ENCODE measurements around the gene CMYA5.

CMYA5 gene

GRCh38 chr5:79829260-79829659 lies 139.6 kb downstream of the CMYA5 start:
- H3K4me3 ChIP-seq (replicated peaks; ENCODE audit: low read depth, low read length) = no peak overlapping the region
- TF ChIP-seq CTCF (IDR thresholded peaks at IDR 0.05; ENCODE audit: low read length, missing control alignments) = peak; percentile 31
- DNase-seq (ENCODE audit: low read depth) = no peak

- no peak for TF ChIP-seq CTCF (IDR thresholded peaks at IDR 0.05; ENCODE audit: low read length, missing control alignments)
- no peak overlapping the region for H3K4me3 ChIP-seq (replicated peaks; ENCODE audit: low read depth, low read length)
- DNase-seq (ENCODE audit: low read depth) = no peak
Observed at GRCh38 chr5:79831381-79832309, 142.0 kb downstream of the CMYA5 start.

GRCh38 chr5:79832911-79833310 lies 143.3 kb downstream of the CMYA5 start:
- H3K4me3 ChIP-seq (replicated peaks; ENCODE audit: low read depth, low read length) = no peak overlapping the region
- TF ChIP-seq CTCF (IDR thresholded peaks at IDR 0.05; ENCODE audit: low read length, missing control alignments) = no peak
- DNase-seq (ENCODE audit: low read depth) = no peak

GRCh38 chr5:79834098-79834753 lies 144.6 kb downstream of the CMYA5 start:
- no peak overlapping the region for H3K4me3 ChIP-seq (replicated peaks; ENCODE audit: low read depth, low read length)
- TF ChIP-seq CTCF (IDR thresholded peaks at IDR 0.05; ENCODE audit: low read length, missing control alignments) = no peak
- DNase-seq (ENCODE audit: low read depth) = no peak

- DNase-seq (ENCODE audit: low read depth) = no peak
- TF ChIP-seq CTCF (IDR thresholded peaks at IDR 0.05; ENCODE audit: low read length, missing control alignments) = no peak
- H3K4me3 ChIP-seq (replicated peaks; ENCODE audit: low read depth, low read length) = no peak overlapping the region
Observed at GRCh38 chr5:79834754-79835714, 145.4 kb downstream of the CMYA5 start.

- no peak for DNase-seq (ENCODE audit: low read depth)
- TF ChIP-seq CTCF (IDR thresholded peaks at IDR 0.05; ENCODE audit: low read length, missing control alignments) = no peak
- H3K4me3 ChIP-seq (replicated peaks; ENCODE audit: low read depth, low read length) = no peak overlapping the region
Observed at GRCh38 chr5:79837761-79838551, 148.3 kb downstream of the CMYA5 start.

All from fibroblast of pulmonary artery (primary cell).